HL-60 (cell line): ENCODE data around the gene TRO.

Experiments
- DNase-seq, 2 experiments: peaks; one replicate each; pipeline ENCODE4 v3.0.0-alpha.2; 2010 to 2020; ENCODE audit warnings: low read depth in 1 of 2, low spot score in 1 of 2
- H3K27ac ChIP-seq: fragments of 250-450 bp; sonication (Bioruptor Pico); replicated peaks from 2 replicates; pipeline ENCODE4 v1.5.1; 2020; ENCODE audit warnings: mild to moderate bottlenecking, moderate library complexity
- H3K27me3 ChIP-seq: fragments of 250-450 bp; sonication (Bioruptor Pico); 2 replicates; pipeline ENCODE4 v1.5.1; 2021; ENCODE audit warnings: mild to moderate bottlenecking, moderate library complexity; ENCODE audit not compliant: insufficient read depth, poor library complexity, severe bottlenecking
- H3K4me3 ChIP-seq: replicated peaks from 2 replicates; pipeline ENCODE4 v1.5.1; 2011; ENCODE audit warnings: mild to moderate bottlenecking, control low read depth, low read length; ENCODE audit not compliant: insufficient read depth
- GABPA ChIP-seq: IDR thresholded peaks from 2 replicates; pipeline ENCODE4 v1.6.1; 2012; ENCODE audit warnings: low read depth
- POLR2AphosphoS5 ChIP-seq: IDR thresholded peaks from 2 replicates; pipeline ENCODE4 v1.6.1; 2012; ENCODE audit warnings: low read depth
- SPI1 ChIP-seq: IDR thresholded peaks from 2 replicates; pipeline ENCODE4 v1.6.1; 2012; ENCODE audit warnings: low read depth, mild to moderate bottlenecking, borderline replicate concordance
- TF ChIP-seq, protein P1 (sequence below): IDR thresholded peaks from 2 replicates; pipeline ENCODE4 v1.6.1; 2012; ENCODE audit warnings: low read depth; ENCODE audit not compliant: insufficient replicate concordance
- TF ChIP-seq, protein P2 (sequence below): IDR thresholded peaks from one replicate; pipeline ENCODE4 v1.5.1; 2011; ENCODE audit warnings: low read length, control low read depth, inconsistent platforms; ENCODE audit not compliant: insufficient read depth

Gene TRO

DNA sequence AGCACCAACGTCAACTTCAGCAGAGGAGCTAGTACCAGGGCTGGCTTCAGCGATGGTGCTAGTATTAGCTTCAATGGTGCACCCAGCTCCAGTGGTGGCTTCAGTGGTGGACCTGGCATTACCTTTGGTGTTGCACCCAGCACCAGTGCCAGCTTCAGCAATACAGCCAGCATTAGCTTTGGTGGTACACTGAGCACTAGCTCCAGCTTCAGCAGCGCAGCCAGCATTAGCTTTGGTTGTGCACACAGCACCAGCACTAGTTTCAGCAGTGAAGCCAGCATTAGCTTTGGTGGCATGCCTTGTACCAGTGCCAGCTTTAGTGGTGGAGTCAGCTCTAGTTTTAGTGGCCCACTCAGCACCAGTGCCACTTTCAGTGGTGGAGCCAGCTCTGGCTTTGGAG lies 8.3 kb downstream of the TRO start:
- DNase-seq = no peak
- TF ChIP-seq, protein P1, sequence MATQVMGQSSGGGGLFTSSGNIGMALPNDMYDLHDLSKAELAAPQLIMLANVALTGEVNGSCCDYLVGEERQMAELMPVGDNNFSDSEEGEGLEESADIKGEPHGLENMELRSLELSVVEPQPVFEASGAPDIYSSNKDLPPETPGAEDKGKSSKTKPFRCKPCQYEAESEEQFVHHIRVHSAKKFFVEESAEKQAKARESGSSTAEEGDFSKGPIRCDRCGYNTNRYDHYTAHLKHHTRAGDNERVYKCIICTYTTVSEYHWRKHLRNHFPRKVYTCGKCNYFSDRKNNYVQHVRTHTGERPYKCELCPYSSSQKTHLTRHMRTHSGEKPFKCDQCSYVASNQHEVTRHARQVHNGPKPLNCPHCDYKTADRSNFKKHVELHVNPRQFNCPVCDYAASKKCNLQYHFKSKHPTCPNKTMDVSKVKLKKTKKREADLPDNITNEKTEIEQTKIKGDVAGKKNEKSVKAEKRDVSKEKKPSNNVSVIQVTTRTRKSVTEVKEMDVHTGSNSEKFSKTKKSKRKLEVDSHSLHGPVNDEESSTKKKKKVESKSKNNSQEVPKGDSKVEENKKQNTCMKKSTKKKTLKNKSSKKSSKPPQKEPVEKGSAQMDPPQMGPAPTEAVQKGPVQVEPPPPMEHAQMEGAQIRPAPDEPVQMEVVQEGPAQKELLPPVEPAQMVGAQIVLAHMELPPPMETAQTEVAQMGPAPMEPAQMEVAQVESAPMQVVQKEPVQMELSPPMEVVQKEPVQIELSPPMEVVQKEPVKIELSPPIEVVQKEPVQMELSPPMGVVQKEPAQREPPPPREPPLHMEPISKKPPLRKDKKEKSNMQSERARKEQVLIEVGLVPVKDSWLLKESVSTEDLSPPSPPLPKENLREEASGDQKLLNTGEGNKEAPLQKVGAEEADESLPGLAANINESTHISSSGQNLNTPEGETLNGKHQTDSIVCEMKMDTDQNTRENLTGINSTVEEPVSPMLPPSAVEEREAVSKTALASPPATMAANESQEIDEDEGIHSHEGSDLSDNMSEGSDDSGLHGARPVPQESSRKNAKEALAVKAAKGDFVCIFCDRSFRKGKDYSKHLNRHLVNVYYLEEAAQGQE = no peak
- TF ChIP-seq POLR2AphosphoS5 (no peak), SPI1 (no peak), GABPA (no peak)
- TF ChIP-seq, protein P2, sequence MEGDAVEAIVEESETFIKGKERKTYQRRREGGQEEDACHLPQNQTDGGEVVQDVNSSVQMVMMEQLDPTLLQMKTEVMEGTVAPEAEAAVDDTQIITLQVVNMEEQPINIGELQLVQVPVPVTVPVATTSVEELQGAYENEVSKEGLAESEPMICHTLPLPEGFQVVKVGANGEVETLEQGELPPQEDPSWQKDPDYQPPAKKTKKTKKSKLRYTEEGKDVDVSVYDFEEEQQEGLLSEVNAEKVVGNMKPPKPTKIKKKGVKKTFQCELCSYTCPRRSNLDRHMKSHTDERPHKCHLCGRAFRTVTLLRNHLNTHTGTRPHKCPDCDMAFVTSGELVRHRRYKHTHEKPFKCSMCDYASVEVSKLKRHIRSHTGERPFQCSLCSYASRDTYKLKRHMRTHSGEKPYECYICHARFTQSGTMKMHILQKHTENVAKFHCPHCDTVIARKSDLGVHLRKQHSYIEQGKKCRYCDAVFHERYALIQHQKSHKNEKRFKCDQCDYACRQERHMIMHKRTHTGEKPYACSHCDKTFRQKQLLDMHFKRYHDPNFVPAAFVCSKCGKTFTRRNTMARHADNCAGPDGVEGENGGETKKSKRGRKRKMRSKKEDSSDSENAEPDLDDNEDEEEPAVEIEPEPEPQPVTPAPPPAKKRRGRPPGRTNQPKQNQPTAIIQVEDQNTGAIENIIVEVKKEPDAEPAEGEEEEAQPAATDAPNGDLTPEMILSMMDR = no peak
- Histone ChIP-seq H3K27ac (no peak overlapping the region), H3K27me3 (no peaks in the 10 kb centered on the region), H3K4me3 (no peak overlapping the region)

DNA sequence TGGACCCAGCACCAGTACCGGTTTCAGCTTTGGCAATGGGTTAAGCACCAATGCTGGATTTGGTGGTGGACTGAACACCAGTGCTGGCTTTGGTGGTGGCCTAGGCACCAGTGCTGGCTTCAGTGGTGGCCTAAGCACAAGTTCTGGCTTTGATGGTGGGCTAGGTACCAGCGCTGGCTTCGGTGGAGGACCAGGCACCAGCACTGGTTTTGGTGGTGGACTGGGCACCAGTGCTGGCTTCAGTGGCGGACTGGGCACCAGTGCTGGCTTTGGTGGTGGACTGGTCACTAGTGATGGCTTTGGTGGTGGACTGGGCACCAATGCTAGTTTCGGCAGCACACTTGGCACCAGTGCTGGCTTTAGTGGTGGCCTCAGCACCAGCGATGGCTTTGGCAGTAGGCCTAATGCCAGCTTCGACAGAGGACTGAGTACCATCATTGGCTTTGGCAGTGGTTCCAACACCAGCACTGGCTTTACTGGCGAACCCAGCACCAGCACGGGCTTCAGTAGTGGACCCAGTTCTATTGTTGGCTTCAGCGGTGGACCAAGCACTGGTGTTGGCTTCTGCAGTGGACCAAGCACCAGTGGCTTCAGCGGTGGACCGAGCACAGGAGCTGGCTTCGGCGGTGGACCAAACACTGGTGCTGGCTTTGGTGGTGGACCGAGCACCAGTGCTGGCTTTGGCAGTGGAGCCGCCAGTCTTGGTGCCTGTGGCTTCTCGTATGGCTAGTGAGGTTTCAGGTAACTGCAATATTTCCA lies 9.8 kb downstream of the TRO start:
- DNase-seq = no peak
- TF ChIP-seq SPI1 (no peak), GABPA (no peak)
- no peak overlapping the region for H3K27ac ChIP-seq
- H3K27me3 ChIP-seq = no peaks in the 10 kb centered on the region
- no peak overlapping the region for H3K4me3 ChIP-seq

DNA sequence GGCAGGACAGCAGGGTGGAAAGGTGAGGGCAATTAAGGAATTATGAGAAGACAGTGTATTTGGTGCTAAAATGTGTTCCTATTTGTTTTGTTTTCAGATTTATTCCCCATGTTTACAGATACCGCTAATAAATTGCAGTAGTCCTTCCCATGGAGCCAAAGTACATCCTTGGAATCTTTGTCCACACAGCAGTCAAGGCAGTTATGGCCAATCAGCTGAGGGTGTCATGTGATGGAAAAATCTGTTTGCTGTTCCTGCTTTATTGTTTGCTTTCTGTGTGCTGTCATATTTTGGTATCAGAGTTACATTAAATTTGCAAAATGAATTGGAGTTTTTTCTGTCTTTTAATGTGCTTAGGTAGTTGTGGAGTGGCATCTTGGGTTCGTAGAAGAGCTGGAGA lies 10.5 kb downstream of the TRO start:
- no peak for DNase-seq
- Histone ChIP-seq H3K4me3 (no peak overlapping the region), H3K27ac (no peak overlapping the region), H3K27me3 (no peaks in the 10 kb centered on the region)
- TF ChIP-seq, protein P2 = no peak
- TF ChIP-seq, protein P1 = no peak
- no peak for TF ChIP-seq SPI1
- TF ChIP-seq POLR2AphosphoS5 = no peak
- TF ChIP-seq GABPA = no peak

DNA sequence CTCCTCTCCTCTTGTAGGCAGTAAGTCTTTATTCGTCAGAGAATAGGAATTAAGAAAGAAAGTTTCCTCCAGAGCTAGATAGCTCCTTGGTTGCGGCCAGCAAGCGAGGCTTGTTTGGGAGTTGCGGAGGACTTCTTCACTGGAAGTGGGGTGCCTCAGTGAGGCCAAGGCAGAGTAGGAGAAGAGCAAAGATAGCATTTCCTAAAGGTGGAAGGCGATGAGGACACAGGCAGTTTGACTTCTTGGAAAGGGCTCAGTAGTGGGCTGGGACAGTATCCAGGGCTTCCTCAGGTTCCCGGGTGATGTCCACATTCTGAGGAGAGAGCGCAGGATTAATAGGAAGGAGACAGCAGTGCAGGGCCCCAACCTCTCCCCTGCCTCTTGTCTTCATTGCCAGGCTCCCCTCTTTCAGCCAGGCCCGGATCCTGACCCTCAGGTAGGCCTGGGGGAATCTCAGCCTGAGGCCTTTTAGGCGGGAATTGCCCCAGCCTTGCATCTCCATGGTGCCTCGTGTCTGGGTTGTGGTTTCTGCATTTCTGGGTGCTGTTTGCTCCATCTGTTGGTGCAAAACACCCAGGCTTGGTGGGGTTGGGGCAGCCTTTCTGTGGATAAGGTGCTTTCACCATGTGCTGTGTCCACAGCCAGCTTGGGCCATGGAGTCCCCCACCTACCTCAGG lies 12.7 kb downstream of the TRO start:
- Histone ChIP-seq H3K27me3 (no peaks in the 10 kb centered on the region), H3K27ac (no peak overlapping the region), H3K4me3 (no peak overlapping the region)
- no peak for DNase-seq
- TF ChIP-seq, protein P1 = no peak
- TF ChIP-seq POLR2AphosphoS5 (no peak), SPI1 (no peak), GABPA (no peak)
- TF ChIP-seq, protein P2 = no peak
